Fibroblast of mammary gland (primary cell): ENCODE data around the gene PARD6B.
"Not testable (repeated sequence)": the region's sequence is repeated elsewhere in the genome, so short reads cannot be mapped to it uniquely, and the experiment has no call there.

ENCODE experiments used
- DNase-seq: peaks from one replicate; pipeline ENCODE4 v3.0.0-alpha.2; 2010; ENCODE audit warnings: low read depth
- H3K4me3 ChIP-seq: 2 replicates; pipeline ENCODE4 v1.5.1; 2011; ENCODE audit warnings: low read depth, mild to moderate bottlenecking, low read length, moderate library complexity; ENCODE audit not compliant: control insufficient read depth
- TF ChIP-seq, protein P1 (sequence below): conservative IDR thresholded peaks from 2 replicates; pipeline ENCODE4 v1.5.1; 2011; ENCODE audit warnings: low read depth, low read length, inconsistent platforms; ENCODE audit not compliant: control insufficient read depth, insufficient read depth

Gene PARD6B

DNA sequence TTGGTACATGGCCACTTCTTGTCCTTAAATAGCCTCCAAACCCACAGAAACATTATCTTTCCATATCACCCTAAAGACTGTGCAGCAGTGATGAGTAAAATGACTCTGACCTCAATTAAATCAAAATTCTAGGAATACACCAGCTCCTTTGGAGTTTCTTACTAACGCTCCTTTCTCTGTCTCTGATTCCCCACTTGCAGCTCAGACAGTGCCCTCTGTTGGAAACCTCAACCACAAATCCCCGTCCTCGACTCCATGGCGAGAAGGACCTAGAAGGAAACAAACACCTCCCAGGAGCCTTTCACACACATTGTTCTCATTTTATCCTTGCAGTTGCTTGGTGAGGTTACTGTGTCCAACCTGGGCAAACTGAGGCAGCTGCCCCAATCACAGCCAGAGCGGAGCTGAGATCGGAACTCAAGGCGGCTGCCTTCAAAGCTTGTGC is 17.7 kb upstream of the PARD6B start:
- TF ChIP-seq, protein P1, sequence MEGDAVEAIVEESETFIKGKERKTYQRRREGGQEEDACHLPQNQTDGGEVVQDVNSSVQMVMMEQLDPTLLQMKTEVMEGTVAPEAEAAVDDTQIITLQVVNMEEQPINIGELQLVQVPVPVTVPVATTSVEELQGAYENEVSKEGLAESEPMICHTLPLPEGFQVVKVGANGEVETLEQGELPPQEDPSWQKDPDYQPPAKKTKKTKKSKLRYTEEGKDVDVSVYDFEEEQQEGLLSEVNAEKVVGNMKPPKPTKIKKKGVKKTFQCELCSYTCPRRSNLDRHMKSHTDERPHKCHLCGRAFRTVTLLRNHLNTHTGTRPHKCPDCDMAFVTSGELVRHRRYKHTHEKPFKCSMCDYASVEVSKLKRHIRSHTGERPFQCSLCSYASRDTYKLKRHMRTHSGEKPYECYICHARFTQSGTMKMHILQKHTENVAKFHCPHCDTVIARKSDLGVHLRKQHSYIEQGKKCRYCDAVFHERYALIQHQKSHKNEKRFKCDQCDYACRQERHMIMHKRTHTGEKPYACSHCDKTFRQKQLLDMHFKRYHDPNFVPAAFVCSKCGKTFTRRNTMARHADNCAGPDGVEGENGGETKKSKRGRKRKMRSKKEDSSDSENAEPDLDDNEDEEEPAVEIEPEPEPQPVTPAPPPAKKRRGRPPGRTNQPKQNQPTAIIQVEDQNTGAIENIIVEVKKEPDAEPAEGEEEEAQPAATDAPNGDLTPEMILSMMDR, result peak; percentile 67
- DNase-seq, result peak; percentile 66
- no peak overlapping the region for H3K4me3 ChIP-seq

DNA sequence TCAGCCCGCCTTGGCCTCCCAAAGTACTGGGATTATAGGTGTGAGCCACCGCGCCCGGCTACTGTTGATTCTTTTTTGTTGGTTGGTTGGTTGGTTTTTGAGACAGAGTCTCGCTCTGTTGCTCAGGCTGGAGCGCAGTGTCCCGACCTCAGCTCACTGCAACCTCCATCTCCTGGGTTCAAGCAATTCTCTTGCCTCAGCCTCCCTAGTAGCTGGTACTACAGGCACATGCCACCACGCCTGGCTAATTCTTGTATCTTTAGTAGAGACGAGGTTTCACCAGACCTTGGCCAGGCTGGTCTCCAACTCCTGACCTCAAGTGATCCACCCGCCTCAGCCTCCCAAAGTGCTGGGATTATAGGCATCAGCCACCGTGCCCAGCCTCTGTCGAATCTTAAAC is 17.0 kb upstream of the PARD6B start:
- H3K4me3 ChIP-seq, DNase-seq: not testable (repeated sequence)

DNA sequence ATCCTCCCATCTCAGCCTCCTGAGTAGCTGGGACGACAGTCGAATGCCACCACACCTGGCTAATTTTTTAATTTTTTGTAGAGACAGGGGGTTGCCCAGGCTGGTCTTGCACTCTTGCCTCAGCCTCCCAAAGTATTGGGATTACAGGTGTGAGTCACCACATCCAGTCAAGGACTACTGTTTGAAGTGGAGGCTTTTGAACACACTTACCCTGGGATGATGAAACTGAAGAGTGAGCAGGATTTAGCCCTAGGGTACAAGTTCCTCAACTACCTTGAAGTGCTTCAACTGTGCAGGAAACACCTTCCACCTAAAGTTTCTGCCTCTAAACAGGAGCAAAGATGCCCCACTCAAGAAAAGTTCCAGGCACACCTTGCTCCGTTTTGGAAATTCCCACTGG is 15.7 kb upstream of the PARD6B start:
- H3K4me3 ChIP-seq, result no peak overlapping the region
- DNase-seq, result no peak
- TF ChIP-seq, protein P1, result no peak

DNA sequence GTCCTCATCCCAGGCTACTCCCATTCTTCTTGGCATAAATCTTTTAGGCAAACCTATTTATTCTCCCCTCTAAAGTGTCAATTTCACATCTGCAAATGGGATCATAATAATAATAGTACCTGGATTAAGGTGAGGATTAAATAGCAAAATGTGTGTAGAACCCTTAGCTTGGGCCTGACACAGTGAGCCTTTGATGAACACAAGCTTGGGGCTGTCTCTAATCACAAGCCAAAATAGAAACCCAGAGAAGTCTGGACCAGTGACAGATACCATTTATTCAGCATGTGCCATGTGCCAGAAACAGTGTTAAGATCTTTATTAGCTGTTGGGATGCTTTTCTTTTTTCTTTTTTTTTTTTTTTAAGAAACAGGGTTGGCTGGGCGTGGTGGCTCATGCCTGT is 14.9 kb upstream of the PARD6B start:
- no peak for DNase-seq

DNA sequence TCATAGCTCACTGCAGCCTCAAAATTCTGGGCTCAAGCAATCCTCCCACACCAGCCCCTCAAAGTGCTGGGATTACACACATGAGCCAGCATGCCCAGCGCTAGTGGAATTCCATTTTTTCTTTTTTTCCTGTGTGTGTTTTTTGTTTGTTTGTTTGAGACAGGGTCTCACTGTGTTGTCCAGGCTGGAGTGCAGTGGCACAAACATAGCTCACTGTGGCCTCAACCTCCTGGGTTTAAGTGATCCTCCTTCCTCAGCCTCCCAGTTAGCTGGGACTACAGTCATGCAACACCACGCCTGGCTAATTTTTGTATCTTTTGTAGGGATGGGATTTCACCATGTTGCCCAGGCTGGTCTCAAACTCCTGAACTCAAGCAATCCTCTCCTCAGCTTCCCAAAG is 14.1 kb upstream of the PARD6B start:
- no peak for DNase-seq
- H3K4me3 ChIP-seq, result no peak overlapping the region
- TF ChIP-seq, protein P1, result no peak

More for the DNA sequence above, 14.9 kb upstream of the PARD6B start:
- H3K4me3 ChIP-seq, result no peak overlapping the region
- TF ChIP-seq, protein P1, result no peak

DNA sequence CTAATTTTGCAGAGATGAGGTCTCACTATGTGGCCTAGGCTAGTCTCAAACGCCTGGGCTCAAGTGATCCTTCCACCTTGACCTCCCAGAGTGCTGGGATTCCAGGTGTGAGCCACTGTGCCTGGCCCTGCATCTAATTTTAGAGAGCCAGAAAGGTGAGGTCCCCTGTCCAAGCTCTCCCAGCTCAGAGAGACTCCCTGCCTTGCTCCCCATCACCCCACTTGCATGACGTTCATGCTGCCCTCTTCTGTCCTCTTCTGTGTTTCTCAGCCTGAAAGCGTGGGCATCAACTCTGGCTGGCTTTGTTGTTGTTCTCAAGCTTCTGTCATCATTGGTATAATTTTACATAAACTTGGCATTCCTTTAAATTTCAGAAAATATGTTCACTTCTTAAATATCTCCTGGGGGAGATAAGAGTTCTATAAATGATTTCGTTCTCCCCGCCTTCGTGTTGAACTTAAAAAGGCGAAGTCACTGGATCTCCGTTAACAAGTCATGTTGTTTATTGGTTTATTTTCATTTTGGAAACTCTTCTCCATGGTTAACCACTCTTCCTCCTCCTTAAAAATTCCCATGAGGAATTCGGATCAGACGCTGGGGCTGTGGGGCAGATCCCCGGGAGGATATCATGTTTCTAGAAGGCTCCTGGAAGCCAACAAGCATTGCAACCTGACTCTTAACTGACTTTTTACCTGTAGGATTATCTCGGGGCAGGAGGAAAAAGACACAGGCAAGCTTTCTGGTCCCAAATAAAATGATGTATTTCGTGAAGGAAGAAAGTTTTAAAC is 13.2 kb upstream of the PARD6B start:
- H3K4me3 ChIP-seq, result no peak overlapping the region
- DNase-seq, result peak; percentile 46

DNA sequence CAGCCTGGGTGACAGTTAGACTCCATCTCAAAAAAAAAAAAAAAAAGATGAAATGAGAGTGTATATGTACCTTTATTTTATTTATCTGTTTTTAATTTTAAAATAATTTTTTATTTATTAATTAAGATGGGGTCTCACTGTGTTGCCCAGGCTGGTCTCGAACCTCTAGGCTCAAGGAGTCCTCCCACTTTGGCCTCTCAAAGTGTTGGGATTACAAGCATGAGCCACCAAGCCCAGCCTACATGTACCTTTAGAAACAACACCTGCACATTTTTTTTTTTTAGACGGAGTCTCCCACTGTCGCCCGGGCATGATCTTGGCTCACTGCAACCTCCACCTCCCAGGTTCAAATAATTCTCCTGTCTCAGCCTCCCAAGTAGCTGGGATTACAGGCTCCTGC is 12.1 kb upstream of the PARD6B start:
- DNase-seq, result no peak
- no peak overlapping the region for H3K4me3 ChIP-seq
- TF ChIP-seq, protein P1, result no peak

More for the DNA sequence above, 13.2 kb upstream of the PARD6B start:
- TF ChIP-seq, protein P1, result no peak
